Sigmoid colon (tissue), 7 donors: Measurements from ENCODE around the gene UBA52. TPM values are rescaled to one million over a fixed set of nuclear protein-coding genes. Genes with fewer than 3 reads are reported as not detected.

Source experiments
- DNase-seq: peaks from one replicate; pipeline ENCODE4 v3.0.0-alpha.2; 2019
- H3K27ac ChIP-seq, 4 donors: fragments of 200-600 bp; sonication (generic); one replicate each; pipeline ENCODE4 v1.5.1; 2016 to 2019; ENCODE audit warnings: mild to moderate bottlenecking in 1 of 4
- H3K27me3 ChIP-seq, 3 donors: fragments of 200-600 bp; sonication (generic); one replicate each; pipeline ENCODE4 v1.5.1; 2019; ENCODE audit warnings: mild to moderate bottlenecking in 1 of 3
- H3K36me3 ChIP-seq, 4 donors: fragments of 200-600 bp; sonication (generic); one replicate each; pipeline ENCODE4 v1.5.1; 2016 to 2019
- H3K4me1 ChIP-seq, 4 donors: fragments of 200-600 bp; sonication (generic); one replicate each; pipeline ENCODE4 v1.5.1; 2017 to 2019
- H3K4me3 ChIP-seq, 4 donors: fragments of 200-600 bp; sonication (generic); one replicate each; pipeline ENCODE4 v1.5.1; 2017 to 2019; ENCODE audit warnings: mild to moderate bottlenecking in 2 of 4, moderate library complexity in 1 of 4
- H3K9me3 ChIP-seq, 4 donors: fragments of 200-600 bp in 3 of 4; sonication (generic) in 3 of 4; one replicate each; pipeline versions ENCODE4 v1.5.1 to v1.6.1; 2013 to 2019
- EP300 ChIP-seq, 4 donors: sonication (generic); formaldehyde crosslinking; IDR thresholded peaks; one replicate each; pipeline ENCODE4 v1.6.1; 2017; ENCODE audit warnings: antibody characterized with exemption in 4 of 4
- POLR2A ChIP-seq, 2 donors: fragments of 450-650 bp; IDR thresholded peaks; one replicate each; pipeline ENCODE4 v1.6.1; 2016; ENCODE audit warnings: antibody characterized with exemption in 2 of 2, mild to moderate bottlenecking in 2 of 2, moderate library complexity in 2 of 2
- POLR2AphosphoS5 ChIP-seq, 4 donors: sonication (generic); formaldehyde crosslinking; IDR thresholded peaks; one replicate each; pipeline ENCODE4 v1.6.1; 2017; ENCODE audit warnings: antibody characterized with exemption in 4 of 4
- WGBS, 2 donors: extraction: QIAGEN DNeasy Blood & Tissue Kit; methylation state at CpG; one replicate each; pipeline ENCODE4 v1.1.7; 2013; 5-methylcytosine and 5-hydroxymethylcytosine counted together
- intact Hi-C: fragments of 100-400 bp; cut with DNase I; formaldehyde crosslinking; loops from one replicate; pipeline ENCODE4 v1.15.1; 2023
- polyA plus RNA-seq, 3 donors: library from polyadenylated mRNA; stranded (reverse); fragments of 200-250 nt; gene quantifications; one replicate each; pipeline ENCODE4 v1.2.3, GENCODE V29; 2013
- total RNA-seq, 4 donors: library from RNA; depleted of rRNA; stranded (reverse); fragments of >200 nt; gene quantifications; one replicate each; pipeline ENCODE4 v1.1.0, GENCODE V29; 2016
- TF ChIP-seq, protein P1 (sequence below), 4 experiments: fragments of 450-650 bp in 3 of 4; fragments of 200-600 bp in 1 of 4; IDR thresholded peaks; one replicate each; pipeline ENCODE4 v1.5.1; 2016 to 2019; ENCODE audit warnings: antibody characterized with exemption in 4 of 4, mild to moderate bottlenecking in 3 of 4, moderate library complexity in 2 of 4
- donor health status: healthy with polysubstance abuse.
- donor health status: Bipolar disorder and iron deficiency.
- donor health status: healthy.

UBA52 gene
- total and polyA plus RNA-seq, 7 donors: 450 to 1,720 (median 1,029) TPM

GRCh38 chr19:18608805-18609716 is 37.4 kb downstream of the UBA52 start:
- TF ChIP-seq, protein P1, sequence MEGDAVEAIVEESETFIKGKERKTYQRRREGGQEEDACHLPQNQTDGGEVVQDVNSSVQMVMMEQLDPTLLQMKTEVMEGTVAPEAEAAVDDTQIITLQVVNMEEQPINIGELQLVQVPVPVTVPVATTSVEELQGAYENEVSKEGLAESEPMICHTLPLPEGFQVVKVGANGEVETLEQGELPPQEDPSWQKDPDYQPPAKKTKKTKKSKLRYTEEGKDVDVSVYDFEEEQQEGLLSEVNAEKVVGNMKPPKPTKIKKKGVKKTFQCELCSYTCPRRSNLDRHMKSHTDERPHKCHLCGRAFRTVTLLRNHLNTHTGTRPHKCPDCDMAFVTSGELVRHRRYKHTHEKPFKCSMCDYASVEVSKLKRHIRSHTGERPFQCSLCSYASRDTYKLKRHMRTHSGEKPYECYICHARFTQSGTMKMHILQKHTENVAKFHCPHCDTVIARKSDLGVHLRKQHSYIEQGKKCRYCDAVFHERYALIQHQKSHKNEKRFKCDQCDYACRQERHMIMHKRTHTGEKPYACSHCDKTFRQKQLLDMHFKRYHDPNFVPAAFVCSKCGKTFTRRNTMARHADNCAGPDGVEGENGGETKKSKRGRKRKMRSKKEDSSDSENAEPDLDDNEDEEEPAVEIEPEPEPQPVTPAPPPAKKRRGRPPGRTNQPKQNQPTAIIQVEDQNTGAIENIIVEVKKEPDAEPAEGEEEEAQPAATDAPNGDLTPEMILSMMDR (IDR thresholded peaks at IDR 0.05): no peak
- no peak overlapping the region for H3K4me3 ChIP-seq
- 50% methylated on average over 9 of the region's 9 CpGs for WGBS, 2 donors
- no peak for DNase-seq
- H3K9me3 ChIP-seq: no peaks in the 10 kb centered on the region
- H3K27ac ChIP-seq: no peak overlapping the region
- no peaks in the 10 kb centered on the region for H3K36me3 ChIP-seq
- peaks cover 88 to 96% (median 93%) of the 10 kb centered on the region in 3 donors for H3K27me3 ChIP-seq
- intact Hi-C loops: no loop called here
- H3K4me1 ChIP-seq: peaks cover 0 to 57% (median 48%) of the 10 kb centered on the region in 4 donors

DNA sequence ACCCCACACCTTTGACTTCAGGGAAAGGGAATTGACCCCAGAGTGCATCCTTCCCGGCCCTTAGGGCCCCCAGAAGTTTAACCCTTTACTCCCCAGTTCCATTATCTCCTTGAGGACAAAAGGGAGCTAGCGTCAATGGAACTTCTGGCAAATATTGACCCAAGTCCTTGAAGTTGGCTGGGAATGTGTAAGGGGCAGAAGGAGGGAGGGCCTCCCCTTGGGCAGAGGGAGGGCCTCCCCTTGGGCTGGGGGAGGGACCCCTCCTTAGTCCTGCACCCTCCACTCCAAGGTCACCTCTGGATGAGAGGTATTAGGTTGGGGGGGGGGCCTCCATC is 38.0 kb downstream of the UBA52 start:
- Histone ChIP-seq H3K36me3 (no peaks in the 10 kb centered on the region), H3K4me1 (peaks cover 0 to 56% (median 47%) of the 10 kb centered on the region in 4 donors), H3K27ac (no peak overlapping the region), H3K4me3 (no peak overlapping the region), H3K27me3 (peaks cover 83 to 96% (median 93%) of the 10 kb centered on the region in 3 donors), H3K9me3 (no peaks in the 10 kb centered on the region)
- no peak for DNase-seq
- intact Hi-C loops: no loop called here
- no peak for TF ChIP-seq POLR2AphosphoS5 (IDR thresholded peaks at IDR 0.05)
- TF ChIP-seq, protein P1 (IDR thresholded peaks at IDR 0.05): no peak
- no peak for TF ChIP-seq POLR2A (IDR thresholded peaks at IDR 0.05)
- no peak for TF ChIP-seq EP300 (IDR thresholded peaks at IDR 0.05)
- WGBS, 2 donors: 12 to 27% methylated on average over 2 of the region's 2 CpGs

DNA sequence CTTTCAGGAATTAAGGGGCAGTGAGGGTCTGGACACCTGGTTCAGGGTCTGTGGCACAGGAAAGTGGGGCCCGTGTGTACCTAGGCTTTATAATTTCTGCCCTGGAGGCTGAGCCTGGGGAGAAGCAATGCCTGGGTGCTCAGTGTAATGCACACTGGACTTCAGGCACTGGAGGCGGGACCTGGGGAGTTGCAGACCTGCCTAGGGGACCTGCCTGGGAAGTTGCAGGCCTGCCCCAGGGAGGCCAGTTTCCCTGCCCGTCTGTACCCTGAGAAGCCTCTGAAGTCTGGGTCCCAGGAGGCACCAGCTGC is 38.5 kb downstream of the UBA52 start:
- H3K36me3 ChIP-seq: no peaks in the 10 kb centered on the region
- no peak for TF ChIP-seq POLR2AphosphoS5 (IDR thresholded peaks at IDR 0.05)
- H3K9me3 ChIP-seq: no peaks in the 10 kb centered on the region
- intact Hi-C loops: no loop called here
- no peak for DNase-seq
- H3K27ac ChIP-seq: no peak overlapping the region
- H3K4me3 ChIP-seq: no peak overlapping the region
- peaks cover 78 to 96% (median 89%) of the 10 kb centered on the region in 3 donors for H3K27me3 ChIP-seq
- H3K4me1 ChIP-seq: peaks cover 0 to 55% (median 47%) of the 10 kb centered on the region in 4 donors
- WGBS, 2 donors: 16 to 34% methylated on average over 3 of the region's 3 CpGs

DNA sequence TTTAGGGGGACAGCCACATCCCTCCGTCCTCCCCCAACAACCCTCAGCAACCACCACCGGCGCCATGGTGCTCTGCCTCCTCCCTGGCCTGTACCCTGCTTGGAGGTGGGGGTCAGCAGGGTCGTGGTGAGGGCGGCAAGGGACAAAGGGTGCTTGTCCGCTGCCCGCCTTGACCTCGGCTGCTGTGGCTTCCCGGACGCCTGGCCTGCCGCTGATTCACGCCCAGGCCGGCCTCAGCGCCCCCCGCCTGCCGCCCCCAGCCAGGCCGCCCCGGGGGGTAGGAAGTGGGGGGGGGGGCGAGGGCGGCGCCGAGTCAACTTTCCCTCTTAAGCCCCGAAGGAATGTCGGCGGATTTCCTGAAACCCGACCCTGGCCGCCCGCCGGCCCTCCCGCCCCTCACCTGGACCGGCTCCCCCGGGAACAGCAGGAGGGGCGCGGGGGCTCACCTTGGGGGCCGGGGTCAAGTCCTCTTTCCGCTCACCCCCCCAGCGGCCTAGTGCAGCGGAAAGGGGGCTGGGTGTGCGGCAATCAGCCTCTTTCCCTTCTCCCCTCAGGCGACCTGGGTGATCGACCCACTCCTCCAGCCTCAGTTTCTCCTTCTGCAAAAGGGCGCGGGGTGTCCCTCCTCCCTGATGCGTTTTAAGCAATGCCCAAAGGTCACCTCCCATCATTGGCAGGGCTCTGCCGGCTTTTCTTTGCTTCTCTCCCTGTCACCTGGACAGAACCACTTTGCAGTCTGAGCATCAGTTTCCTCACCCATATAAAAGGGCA is 39.1 kb downstream of the UBA52 start:
- H3K4me3 ChIP-seq: no peak overlapping the region
- TF ChIP-seq POLR2AphosphoS5 (IDR thresholded peaks at IDR 0.05) (no peak), POLR2A (IDR thresholded peaks at IDR 0.05) (no peak), EP300 (IDR thresholded peaks at IDR 0.05) (no peak)
- TF ChIP-seq, protein P1 (IDR thresholded peaks at IDR 0.05): no peak
- H3K36me3 ChIP-seq: no peaks in the 10 kb centered on the region
- no peaks in the 10 kb centered on the region for H3K9me3 ChIP-seq
- H3K4me1 ChIP-seq: peaks cover 0 to 50% (median 44%) of the 10 kb centered on the region in 4 donors
- no peak for DNase-seq
- H3K27ac ChIP-seq: no peak overlapping the region
- peaks cover 74 to 96% (median 84%) of the 10 kb centered on the region in 3 donors for H3K27me3 ChIP-seq
- WGBS, 2 donors: 3 to 4% methylated on average over 45 of the region's 45 CpGs
- intact Hi-C loops: no loop called here

DNA sequence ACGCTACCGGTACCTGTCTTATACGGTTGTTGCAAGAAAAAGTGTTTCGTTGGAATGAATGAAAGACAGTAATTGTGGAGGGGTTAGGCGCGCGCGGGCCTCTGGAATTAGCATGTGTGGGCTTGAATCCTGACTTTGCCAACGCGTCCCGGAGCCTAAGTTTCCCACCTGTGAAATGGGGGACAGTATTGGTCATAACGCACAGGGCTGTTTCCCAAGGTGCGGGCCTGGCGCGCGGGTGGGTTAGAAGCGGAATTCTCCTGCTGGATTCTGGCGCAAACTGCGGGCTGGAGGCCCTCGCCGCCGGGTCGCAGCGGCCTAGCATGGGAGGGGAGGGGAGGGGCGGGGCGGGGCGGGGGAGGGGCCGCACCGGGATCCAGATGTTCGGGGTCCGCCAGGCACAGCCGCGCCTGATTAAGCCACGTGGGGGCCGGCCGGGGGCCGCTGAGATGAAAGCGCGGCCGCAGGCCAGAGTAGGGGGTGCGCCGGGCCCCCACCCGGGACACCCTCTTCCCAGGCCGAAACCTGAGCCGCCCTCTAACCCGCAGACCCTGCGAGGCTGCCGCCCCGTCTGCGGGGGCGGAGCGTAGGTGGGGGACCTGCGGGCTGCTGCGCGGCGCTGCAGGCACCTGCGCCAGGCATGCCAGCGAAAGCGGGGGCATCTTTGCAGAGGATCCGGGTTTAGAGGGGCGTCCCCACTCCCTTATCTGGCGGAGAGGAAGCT is 39.8 kb downstream of the UBA52 start:
- no peak for DNase-seq
- Histone ChIP-seq H3K36me3 (no peaks in the 10 kb centered on the region), H3K27ac (no peak overlapping the region), H3K9me3 (no peaks in the 10 kb centered on the region), H3K4me1 (peaks cover 0 to 44% (median 38%) of the 10 kb centered on the region in 4 donors), H3K4me3 (peak overlapping the region in 2 of 4 donors; percentile 52 to 59), H3K27me3 (peaks cover 68 to 95% (median 77%) of the 10 kb centered on the region in 3 donors)
- WGBS, 2 donors: 1 to 2% methylated on average over 61 to 62 of the region's 62 CpGs
- intact Hi-C loops: no loop called here
- no peak for TF ChIP-seq POLR2AphosphoS5 (IDR thresholded peaks at IDR 0.05)
- TF ChIP-seq EP300 (IDR thresholded peaks at IDR 0.05): no peak
- TF ChIP-seq, protein P1 (IDR thresholded peaks at IDR 0.05): no peak
- no peak for TF ChIP-seq POLR2A (IDR thresholded peaks at IDR 0.05)
